Astrocyte (in vitro differentiated cells and primary cell): ENCODE measurements around the gene ZNF407.

Source experiments
- EZH2 ChIP-seq: IDR thresholded peaks from 2 replicates; pipeline ENCODE4 v1.6.1; 2012; ENCODE audit warnings: mild to moderate bottlenecking, low read length, inconsistent platforms; ENCODE audit not compliant: insufficient read depth
- TF ChIP-seq, protein P1 (sequence below): IDR thresholded peaks from 2 replicates; pipeline ENCODE4 v1.5.1; 2011; ENCODE audit warnings: low read depth, mild to moderate bottlenecking, inconsistent platforms, low read length, moderate library complexity; ENCODE audit not compliant: insufficient read depth

DNA sequence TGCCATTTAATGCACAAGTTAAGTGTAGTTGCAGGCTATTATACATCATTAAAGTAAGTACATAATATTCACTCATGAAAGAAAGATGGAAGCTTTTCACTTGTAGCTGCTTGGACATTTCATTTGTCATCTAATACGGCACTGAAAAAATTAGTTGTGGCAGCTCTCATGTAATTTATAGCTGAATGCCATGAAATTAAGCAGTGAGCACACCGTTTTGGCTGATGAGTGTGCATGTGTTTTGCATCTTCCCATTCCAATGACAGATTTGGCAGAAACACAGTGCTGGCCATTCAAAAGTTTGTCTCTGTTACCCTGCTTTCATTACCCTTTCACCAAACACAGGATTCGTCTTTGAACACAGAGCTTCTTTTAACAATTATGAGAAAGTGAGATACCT, 437.3 kb downstream of the ZNF407 start:
- no peak for TF ChIP-seq EZH2
- TF ChIP-seq, protein P1, sequence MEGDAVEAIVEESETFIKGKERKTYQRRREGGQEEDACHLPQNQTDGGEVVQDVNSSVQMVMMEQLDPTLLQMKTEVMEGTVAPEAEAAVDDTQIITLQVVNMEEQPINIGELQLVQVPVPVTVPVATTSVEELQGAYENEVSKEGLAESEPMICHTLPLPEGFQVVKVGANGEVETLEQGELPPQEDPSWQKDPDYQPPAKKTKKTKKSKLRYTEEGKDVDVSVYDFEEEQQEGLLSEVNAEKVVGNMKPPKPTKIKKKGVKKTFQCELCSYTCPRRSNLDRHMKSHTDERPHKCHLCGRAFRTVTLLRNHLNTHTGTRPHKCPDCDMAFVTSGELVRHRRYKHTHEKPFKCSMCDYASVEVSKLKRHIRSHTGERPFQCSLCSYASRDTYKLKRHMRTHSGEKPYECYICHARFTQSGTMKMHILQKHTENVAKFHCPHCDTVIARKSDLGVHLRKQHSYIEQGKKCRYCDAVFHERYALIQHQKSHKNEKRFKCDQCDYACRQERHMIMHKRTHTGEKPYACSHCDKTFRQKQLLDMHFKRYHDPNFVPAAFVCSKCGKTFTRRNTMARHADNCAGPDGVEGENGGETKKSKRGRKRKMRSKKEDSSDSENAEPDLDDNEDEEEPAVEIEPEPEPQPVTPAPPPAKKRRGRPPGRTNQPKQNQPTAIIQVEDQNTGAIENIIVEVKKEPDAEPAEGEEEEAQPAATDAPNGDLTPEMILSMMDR = no peak
